ENCODE results near the gene KMT2C. TPM values are rescaled to one million over a fixed set of nuclear protein-coding genes. Genes with fewer than 3 reads are reported as not detected.

Gene KMT2C
- total and polyA plus RNA-seq, 2 of the 13 experiments (the other 11 are each of a cell fraction or from before 2014, with no cell fraction given) = 7.1 to 14.4 TPM

GRCh38 chr7:152442330-152442835 lies 6.6 kb upstream of the KMT2C start:
- no peak for ATAC-seq
- no peak for TF ChIP-seq ZNF207 (IDR thresholded peaks at IDR 0.05; ENCODE audit: borderline replicate concordance)
- TF ChIP-seq KDM5B (CRISPR knock-in tag; IDR thresholded peaks at IDR 0.05; ENCODE audit: borderline replicate concordance) = no peak
- TF ChIP-seq ZNF280D (CRISPR knock-in tag; IDR thresholded peaks at IDR 0.05) = no peak
- no peak for TF ChIP-seq ZNF770 (CRISPR knock-in tag; IDR thresholded peaks at IDR 0.05)
- TF ChIP-seq ZNF747 (CRISPR knock-in tag; IDR thresholded peaks at IDR 0.05; ENCODE audit: borderline replicate concordance) = no peak
- TF ChIP-seq ZNF143 (CRISPR knock-in tag; IDR thresholded peaks at IDR 0.05) = no peak
- no peak for TF ChIP-seq ZSCAN12 (CRISPR knock-in tag; IDR thresholded peaks at IDR 0.05)
- TF ChIP-seq NR2F1 (CRISPR knock-in tag; IDR thresholded peaks at IDR 0.05) = no peak
- no peak for TF ChIP-seq BHLHE40 (IDR thresholded peaks at IDR 0.05; ENCODE audit: low read length)
- no peak for TF ChIP-seq ZNF552 (CRISPR knock-in tag; IDR thresholded peaks at IDR 0.05; ENCODE audit: borderline replicate concordance)
- TF ChIP-seq ARNT (IDR thresholded peaks at IDR 0.05) = no peak
- no peak for TF ChIP-seq ZSCAN20 (CRISPR knock-in tag; IDR thresholded peaks at IDR 0.05; ENCODE audit: borderline replicate concordance)
- no peak for TF ChIP-seq ZNF616 (CRISPR knock-in tag; IDR thresholded peaks at IDR 0.05; ENCODE audit: low read depth)
- TF ChIP-seq STAT5B (CRISPR knock-in tag; IDR thresholded peaks at IDR 0.05) = no peak
- TF ChIP-seq ZNF558 (CRISPR knock-in tag; IDR thresholded peaks at IDR 0.05; ENCODE audit: borderline replicate concordance) = no peak
- no peak for TF ChIP-seq ZNF629 (CRISPR knock-in tag; conservative IDR thresholded peaks at IDR 0.05)
- TF ChIP-seq RORA (CRISPR knock-in tag; IDR thresholded peaks at IDR 0.05) = no peak
- TF ChIP-seq ZNF251 (CRISPR knock-in tag; IDR thresholded peaks at IDR 0.05) = no peak
- 83% methylated on average over 7 of the region's 7 CpGs for WGBS (ENCODE audit: low lambda C conversion rate)
- no peak overlapping the region for H3K27ac ChIP-seq (ENCODE audit: extremely low read length, insufficient read depth, low read length)
- no peaks in the 10 kb centered on the region for H3K36me3 ChIP-seq (replicated peaks in 1 of 2; ENCODE audit: control insufficient read depth in 1 of 2, insufficient read depth in 2 of 2, low read length in 2 of 2)
- H3K27me3 ChIP-seq (ENCODE audit: control insufficient read depth in 1 of 2, insufficient read depth in 2 of 2, low read length in 2 of 2) = no peaks in the 10 kb centered on the region
- BruUV-seq (replicated peaks) = no TSS peak
- H3K9ac ChIP-seq (ENCODE audit: insufficient read depth, low read depth, low read length) = no peak overlapping the region
- no peak for FAIRE-seq
- H3K79me2 ChIP-seq (ENCODE audit: insufficient read depth, low read length) = no peaks in the 10 kb centered on the region
- no peak overlapping the region for H3K4me3 ChIP-seq (replicated peaks in 1 of 3; ENCODE audit: insufficient read depth in 1 of 3, low read depth in 2 of 3, low read length in 3 of 3)
- intact Hi-C loops (cut with micrococcal nuclease; ENCODE audit: unreplicated experiment) (no loop called here), in situ Hi-C loops (cut with HindIII; ENCODE audit: extremely low pct_ligation_motif_present, low pct_unique_long_range_greater_than_20kb) (no loop called here)
- peaks cover 9% of the 10 kb centered on the region for H3K4me1 ChIP-seq (ENCODE audit: insufficient read depth, low read length)
- ChIA-PET CTCF (ENCODE audit: low intra/inter-chr PET ratio, low total read pairs) (no interaction called here), POLR2A (no interaction called here)
- no peak for DNase-seq (ENCODE audit: low spot score)
- no peaks in the 10 kb centered on the region for H3K9me3 ChIP-seq (ENCODE audit: low read length)
- H4K20me1 ChIP-seq (ENCODE audit: insufficient read depth, low read length) = no peaks in the 10 kb centered on the region
- H3K4me2 ChIP-seq (ENCODE audit: low read depth, low read length) = no peak overlapping the region
- H2AFZ ChIP-seq (ENCODE audit: low read length) = no peak overlapping the region
